ENCODE data around the gene STXBP1. TPM values are rescaled to one million over a fixed set of nuclear protein-coding genes. Genes with fewer than 3 reads are reported as not detected.

The STXBP1 gene
- total and polyA plus RNA-seq, 2 of the 8 experiments (the other 6 are each of a cell fraction or from before 2014, with no cell fraction given), result 11.5 to 60.9 TPM

DNA sequence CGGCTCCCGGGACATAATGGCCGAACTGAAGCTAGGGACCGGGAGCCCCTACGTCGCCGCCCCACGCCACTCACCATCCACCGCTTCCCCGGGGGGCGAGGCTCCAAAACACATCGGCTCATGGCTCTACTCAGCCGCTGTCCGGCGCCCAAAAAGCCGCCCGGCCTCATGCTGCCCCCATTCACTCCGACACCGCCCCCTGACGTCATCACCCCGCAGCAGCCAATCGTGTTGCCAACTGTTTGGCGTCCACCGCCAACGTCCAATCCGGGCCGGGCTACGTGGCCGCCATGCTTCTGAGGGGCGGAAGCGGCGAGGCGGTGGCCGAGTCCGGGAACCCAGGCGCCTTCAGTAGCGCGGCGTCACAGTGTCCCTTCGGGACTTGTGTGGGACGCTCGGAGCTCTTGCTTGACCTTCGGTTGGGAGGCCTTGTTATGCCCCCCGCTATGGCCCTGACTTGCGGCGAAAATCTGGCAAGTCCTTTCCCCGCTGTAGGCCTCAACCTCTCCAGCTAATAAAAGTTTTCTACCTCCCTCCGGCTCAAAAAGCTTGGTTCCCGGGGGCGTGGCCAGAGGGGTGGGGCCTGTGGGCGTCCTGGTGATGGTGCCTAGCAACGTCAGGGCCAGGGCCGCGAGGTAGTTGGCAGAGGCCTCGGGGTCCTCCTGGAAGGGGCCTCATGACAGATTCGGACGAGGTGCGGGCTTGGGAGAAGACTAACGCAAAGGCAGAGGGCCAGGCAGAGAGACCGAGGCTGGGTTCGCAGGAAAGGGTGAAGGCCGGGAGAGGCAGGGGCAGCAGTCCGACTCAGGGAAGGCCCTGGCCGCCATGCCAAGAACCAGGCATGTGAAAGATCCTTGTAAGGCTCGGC lies 103.6 kb downstream of the STXBP1 start, which contains the start of the genes PTRH1 and TTC16 (continued):
- TF ChIP-seq, protein P1, sequence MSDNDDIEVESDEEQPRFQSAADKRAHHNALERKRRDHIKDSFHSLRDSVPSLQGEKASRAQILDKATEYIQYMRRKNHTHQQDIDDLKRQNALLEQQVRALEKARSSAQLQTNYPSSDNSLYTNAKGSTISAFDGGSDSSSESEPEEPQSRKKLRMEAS (IDR thresholded peaks at IDR 0.05), result peak; percentile 73
- TF ChIP-seq RXRA (IDR thresholded peaks at IDR 0.05; ENCODE audit: insufficient read depth, low read depth, low read length) (no peak), CTBP2 (IDR thresholded peaks at IDR 0.05; ENCODE audit: borderline replicate concordance, insufficient read depth, insufficient read length, low read length) (no peak), TBP (IDR thresholded peaks at IDR 0.05; ENCODE audit: low read depth, low read length) (no peak), TEAD4 (IDR thresholded peaks at IDR 0.05; ENCODE audit: low read depth, low read length) (no peak), PHF8 (conservative IDR thresholded peaks at IDR 0.05; ENCODE audit: low read depth, low read length) (0 out of 2 replicates have a peak, but pooled peaks have one; percentile 17), SRF (IDR thresholded peaks at IDR 0.05; ENCODE audit: low read depth, low read length) (no peak), NANOG (IDR thresholded peaks at IDR 0.05; ENCODE audit: insufficient read depth, low read depth, low read length, poor library complexity, severe bottlenecking) (peak; percentile 23)
- TF ChIP-seq, protein P2, sequence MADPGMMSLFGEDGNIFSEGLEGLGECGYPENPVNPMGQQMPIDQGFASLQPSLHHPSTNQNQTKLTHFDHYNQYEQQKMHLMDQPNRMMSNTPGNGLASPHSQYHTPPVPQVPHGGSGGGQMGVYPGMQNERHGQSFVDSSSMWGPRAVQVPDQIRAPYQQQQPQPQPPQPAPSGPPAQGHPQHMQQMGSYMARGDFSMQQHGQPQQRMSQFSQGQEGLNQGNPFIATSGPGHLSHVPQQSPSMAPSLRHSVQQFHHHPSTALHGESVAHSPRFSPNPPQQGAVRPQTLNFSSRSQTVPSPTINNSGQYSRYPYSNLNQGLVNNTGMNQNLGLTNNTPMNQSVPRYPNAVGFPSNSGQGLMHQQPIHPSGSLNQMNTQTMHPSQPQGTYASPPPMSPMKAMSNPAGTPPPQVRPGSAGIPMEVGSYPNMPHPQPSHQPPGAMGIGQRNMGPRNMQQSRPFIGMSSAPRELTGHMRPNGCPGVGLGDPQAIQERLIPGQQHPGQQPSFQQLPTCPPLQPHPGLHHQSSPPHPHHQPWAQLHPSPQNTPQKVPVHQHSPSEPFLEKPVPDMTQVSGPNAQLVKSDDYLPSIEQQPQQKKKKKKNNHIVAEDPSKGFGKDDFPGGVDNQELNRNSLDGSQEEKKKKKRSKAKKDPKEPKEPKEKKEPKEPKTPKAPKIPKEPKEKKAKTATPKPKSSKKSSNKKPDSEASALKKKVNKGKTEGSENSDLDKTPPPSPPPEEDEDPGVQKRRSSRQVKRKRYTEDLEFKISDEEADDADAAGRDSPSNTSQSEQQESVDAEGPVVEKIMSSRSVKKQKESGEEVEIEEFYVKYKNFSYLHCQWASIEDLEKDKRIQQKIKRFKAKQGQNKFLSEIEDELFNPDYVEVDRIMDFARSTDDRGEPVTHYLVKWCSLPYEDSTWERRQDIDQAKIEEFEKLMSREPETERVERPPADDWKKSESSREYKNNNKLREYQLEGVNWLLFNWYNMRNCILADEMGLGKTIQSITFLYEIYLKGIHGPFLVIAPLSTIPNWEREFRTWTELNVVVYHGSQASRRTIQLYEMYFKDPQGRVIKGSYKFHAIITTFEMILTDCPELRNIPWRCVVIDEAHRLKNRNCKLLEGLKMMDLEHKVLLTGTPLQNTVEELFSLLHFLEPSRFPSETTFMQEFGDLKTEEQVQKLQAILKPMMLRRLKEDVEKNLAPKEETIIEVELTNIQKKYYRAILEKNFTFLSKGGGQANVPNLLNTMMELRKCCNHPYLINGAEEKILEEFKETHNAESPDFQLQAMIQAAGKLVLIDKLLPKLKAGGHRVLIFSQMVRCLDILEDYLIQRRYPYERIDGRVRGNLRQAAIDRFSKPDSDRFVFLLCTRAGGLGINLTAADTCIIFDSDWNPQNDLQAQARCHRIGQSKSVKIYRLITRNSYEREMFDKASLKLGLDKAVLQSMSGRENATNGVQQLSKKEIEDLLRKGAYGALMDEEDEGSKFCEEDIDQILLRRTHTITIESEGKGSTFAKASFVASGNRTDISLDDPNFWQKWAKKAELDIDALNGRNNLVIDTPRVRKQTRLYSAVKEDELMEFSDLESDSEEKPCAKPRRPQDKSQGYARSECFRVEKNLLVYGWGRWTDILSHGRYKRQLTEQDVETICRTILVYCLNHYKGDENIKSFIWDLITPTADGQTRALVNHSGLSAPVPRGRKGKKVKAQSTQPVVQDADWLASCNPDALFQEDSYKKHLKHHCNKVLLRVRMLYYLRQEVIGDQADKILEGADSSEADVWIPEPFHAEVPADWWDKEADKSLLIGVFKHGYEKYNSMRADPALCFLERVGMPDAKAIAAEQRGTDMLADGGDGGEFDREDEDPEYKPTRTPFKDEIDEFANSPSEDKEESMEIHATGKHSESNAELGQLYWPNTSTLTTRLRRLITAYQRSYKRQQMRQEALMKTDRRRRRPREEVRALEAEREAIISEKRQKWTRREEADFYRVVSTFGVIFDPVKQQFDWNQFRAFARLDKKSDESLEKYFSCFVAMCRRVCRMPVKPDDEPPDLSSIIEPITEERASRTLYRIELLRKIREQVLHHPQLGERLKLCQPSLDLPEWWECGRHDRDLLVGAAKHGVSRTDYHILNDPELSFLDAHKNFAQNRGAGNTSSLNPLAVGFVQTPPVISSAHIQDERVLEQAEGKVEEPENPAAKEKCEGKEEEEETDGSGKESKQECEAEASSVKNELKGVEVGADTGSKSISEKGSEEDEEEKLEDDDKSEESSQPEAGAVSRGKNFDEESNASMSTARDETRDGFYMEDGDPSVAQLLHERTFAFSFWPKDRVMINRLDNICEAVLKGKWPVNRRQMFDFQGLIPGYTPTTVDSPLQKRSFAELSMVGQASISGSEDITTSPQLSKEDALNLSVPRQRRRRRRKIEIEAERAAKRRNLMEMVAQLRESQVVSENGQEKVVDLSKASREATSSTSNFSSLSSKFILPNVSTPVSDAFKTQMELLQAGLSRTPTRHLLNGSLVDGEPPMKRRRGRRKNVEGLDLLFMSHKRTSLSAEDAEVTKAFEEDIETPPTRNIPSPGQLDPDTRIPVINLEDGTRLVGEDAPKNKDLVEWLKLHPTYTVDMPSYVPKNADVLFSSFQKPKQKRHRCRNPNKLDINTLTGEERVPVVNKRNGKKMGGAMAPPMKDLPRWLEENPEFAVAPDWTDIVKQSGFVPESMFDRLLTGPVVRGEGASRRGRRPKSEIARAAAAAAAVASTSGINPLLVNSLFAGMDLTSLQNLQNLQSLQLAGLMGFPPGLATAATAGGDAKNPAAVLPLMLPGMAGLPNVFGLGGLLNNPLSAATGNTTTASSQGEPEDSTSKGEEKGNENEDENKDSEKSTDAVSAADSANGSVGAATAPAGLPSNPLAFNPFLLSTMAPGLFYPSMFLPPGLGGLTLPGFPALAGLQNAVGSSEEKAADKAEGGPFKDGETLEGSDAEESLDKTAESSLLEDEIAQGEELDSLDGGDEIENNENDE (IDR thresholded peaks at IDR 0.05; ENCODE audit: insufficient replicate concordance, low read length), result no peak
